HUES64 (cell line): ENCODE measurements around the gene SLC22A4.

Source experiments
- H3K27ac ChIP-seq: 2 replicates; pipeline ENCODE4 v1.7.0; 2013; ENCODE audit warnings: low read depth, low read length, inconsistent platforms
- H3K27me3 ChIP-seq: 2 replicates; pipeline ENCODE4 v1.6.1; 2013; ENCODE audit warnings: mild to moderate bottlenecking, low read length; ENCODE audit not compliant: insufficient read depth
- H3K36me3 ChIP-seq: 2 replicates; pipeline ENCODE4 v1.6.1; 2013; ENCODE audit warnings: mild to moderate bottlenecking, low read length; ENCODE audit not compliant: insufficient read depth
- H3K4me1 ChIP-seq: 2 replicates; pipeline ENCODE4 v1.6.1; 2013; ENCODE audit warnings: mild to moderate bottlenecking, low read length, moderate library complexity; ENCODE audit not compliant: insufficient read depth
- H3K4me3 ChIP-seq: 2 replicates; pipeline ENCODE4 v1.5.1; 2013; ENCODE audit warnings: mild to moderate bottlenecking, low read length, moderate library complexity
- H3K9ac ChIP-seq: 2 replicates; pipeline ENCODE4 v1.6.1; 2013; ENCODE audit warnings: mild to moderate bottlenecking, low read depth, low read length
- H3K9me3 ChIP-seq: 2 replicates; pipeline ENCODE4 v1.6.1; 2013; ENCODE audit warnings: low read depth, low read length; ENCODE audit not compliant: insufficient read depth
- WGBS: fragments of 150-250, 120-280 bp; methylation state at CpG from one replicate; pipeline ENCODE4 v1.1.7; 2013; ENCODE audit warnings: missing lambda C conversion rate; 5-methylcytosine and 5-hydroxymethylcytosine counted together

Gene SLC22A4

GRCh38 chr5:132270706-132271105 is 23.5 kb upstream of the SLC22A4 start:
- Histone ChIP-seq H3K4me3 (no peak overlapping the region), H3K36me3 (no peaks in the 10 kb centered on the region), H3K27me3 (no peaks in the 10 kb centered on the region), H3K9ac (no peak overlapping the region), H3K9me3 (no peaks in the 10 kb centered on the region), H3K4me1 (peaks cover 6% of the 10 kb centered on the region; the same call in 1 of the 2 replicates), H3K27ac (no peak overlapping the region)
- 87% methylated on average over 5 of the region's 6 CpGs for WGBS

GRCh38 chr5:132271251-132272246 is 22.6 kb upstream of the SLC22A4 start:
- 94% methylated on average over 77 of the region's 77 CpGs for whole genome bisulfite sequencing
- Histone ChIP-seq H3K4me3 (no peak overlapping the region), H3K4me1 (peaks cover 6% of the 10 kb centered on the region; the same call in 1 of the 2 replicates), H3K36me3 (no peaks in the 10 kb centered on the region), H3K9ac (no peak overlapping the region; the same call in 1 of the 2 replicates), H3K27ac (no peak overlapping the region), H3K27me3 (no peaks in the 10 kb centered on the region), H3K9me3 (no peaks in the 10 kb centered on the region)

GRCh38 chr5:132272311-132273210 is 21.6 kb upstream of the SLC22A4 start:
- 64% methylated on average over 37 of the region's 37 CpGs for WGBS
- no peak overlapping the region for H3K4me3 ChIP-seq

GRCh38 chr5:132273631-132274030 is 20.6 kb upstream of the SLC22A4 start:
- no peaks in the 10 kb centered on the region for H3K27me3 ChIP-seq
- H3K36me3 ChIP-seq, result no peaks in the 10 kb centered on the region
- H3K4me3 ChIP-seq, result no peak overlapping the region
- H3K9ac ChIP-seq, result no peak overlapping the region
- peaks cover 11% of the 10 kb centered on the region for H3K4me1 ChIP-seq
- no CpG with 5 or more reads among the region's 2 CpGs for WGBS
- H3K9me3 ChIP-seq, result no peaks in the 10 kb centered on the region
- no peak overlapping the region for H3K27ac ChIP-seq

More at GRCh38 chr5:132272311-132273210, 21.6 kb upstream of the SLC22A4 start:
- Histone ChIP-seq H3K9ac (no peak overlapping the region; the same call in 1 of the 2 replicates), H3K27me3 (no peaks in the 10 kb centered on the region), H3K9me3 (no peaks in the 10 kb centered on the region), H3K36me3 (no peaks in the 10 kb centered on the region), H3K27ac (no peak overlapping the region), H3K4me1 (peaks cover 6% of the 10 kb centered on the region; the same call in 1 of the 2 replicates)

- no peak overlapping the region for H3K9ac ChIP-seq
- no peak overlapping the region for H3K4me3 ChIP-seq
- H3K9me3 ChIP-seq, result no peaks in the 10 kb centered on the region
- no peaks in the 10 kb centered on the region for H3K27me3 ChIP-seq
- 93% methylated on average over 14 of the region's 14 CpGs for WGBS
- H3K4me1 ChIP-seq, result peaks cover 6% of the 10 kb centered on the region
- H3K27ac ChIP-seq, result no peak overlapping the region
- H3K36me3 ChIP-seq, result no peaks in the 10 kb centered on the region
Measured at GRCh38 chr5:132274050-132274792, 20.0 kb upstream of the SLC22A4 start.

GRCh38 chr5:132275367-132276220 is 18.6 kb upstream of the SLC22A4 start:
- Histone ChIP-seq H3K9ac (no peak overlapping the region), H3K9me3 (no peaks in the 10 kb centered on the region), H3K36me3 (no peaks in the 10 kb centered on the region), H3K27me3 (no peaks in the 10 kb centered on the region), H3K27ac (no peak overlapping the region), H3K4me1 (peaks cover 6% of the 10 kb centered on the region), H3K4me3 (no peak overlapping the region)
- 91% methylated on average over 5 of the region's 5 CpGs for WGBS

GRCh38 chr5:132277256-132277655 is 16.9 kb upstream of the SLC22A4 start:
- WGBS, result 90% methylated on average over 6 of the region's 6 CpGs
- Histone ChIP-seq H3K9me3 (no peaks in the 10 kb centered on the region), H3K4me1 (peaks cover 6% of the 10 kb centered on the region), H3K27me3 (no peaks in the 10 kb centered on the region), H3K27ac (no peak overlapping the region), H3K9ac (no peak overlapping the region), H3K36me3 (no peaks in the 10 kb centered on the region), H3K4me3 (no peak overlapping the region)

GRCh38 chr5:132277971-132278853 is 16.0 kb upstream of the SLC22A4 start:
- 90% methylated on average over 6 of the region's 6 CpGs for WGBS
- H3K27ac ChIP-seq, result no peak overlapping the region
- H3K27me3 ChIP-seq, result no peaks in the 10 kb centered on the region
- no peak overlapping the region for H3K9ac ChIP-seq
- no peaks in the 10 kb centered on the region for H3K9me3 ChIP-seq
- no peaks in the 10 kb centered on the region for H3K36me3 ChIP-seq
- H3K4me3 ChIP-seq, result no peak overlapping the region
- H3K4me1 ChIP-seq, result peaks cover 6% of the 10 kb centered on the region

GRCh38 chr5:132279801-132280200 is 14.4 kb upstream of the SLC22A4 start:
- Histone ChIP-seq H3K4me1 (peaks cover 6% of the 10 kb centered on the region), H3K27ac (no peak overlapping the region), H3K9ac (no peak overlapping the region), H3K27me3 (no peaks in the 10 kb centered on the region), H3K36me3 (no peaks in the 10 kb centered on the region), H3K4me3 (no peak overlapping the region), H3K9me3 (no peaks in the 10 kb centered on the region)
- WGBS, result 90% methylated on average over 3 of the region's 3 CpGs
